ENCODE data around the gene H2BK1. TPM values are rescaled to one million over a fixed set of nuclear protein-coding genes. Genes with fewer than 3 reads are reported as not detected.

H2BK1 gene
- polyA plus RNA-seq (ENCODE audit: insufficient read length): not detected

DNA sequence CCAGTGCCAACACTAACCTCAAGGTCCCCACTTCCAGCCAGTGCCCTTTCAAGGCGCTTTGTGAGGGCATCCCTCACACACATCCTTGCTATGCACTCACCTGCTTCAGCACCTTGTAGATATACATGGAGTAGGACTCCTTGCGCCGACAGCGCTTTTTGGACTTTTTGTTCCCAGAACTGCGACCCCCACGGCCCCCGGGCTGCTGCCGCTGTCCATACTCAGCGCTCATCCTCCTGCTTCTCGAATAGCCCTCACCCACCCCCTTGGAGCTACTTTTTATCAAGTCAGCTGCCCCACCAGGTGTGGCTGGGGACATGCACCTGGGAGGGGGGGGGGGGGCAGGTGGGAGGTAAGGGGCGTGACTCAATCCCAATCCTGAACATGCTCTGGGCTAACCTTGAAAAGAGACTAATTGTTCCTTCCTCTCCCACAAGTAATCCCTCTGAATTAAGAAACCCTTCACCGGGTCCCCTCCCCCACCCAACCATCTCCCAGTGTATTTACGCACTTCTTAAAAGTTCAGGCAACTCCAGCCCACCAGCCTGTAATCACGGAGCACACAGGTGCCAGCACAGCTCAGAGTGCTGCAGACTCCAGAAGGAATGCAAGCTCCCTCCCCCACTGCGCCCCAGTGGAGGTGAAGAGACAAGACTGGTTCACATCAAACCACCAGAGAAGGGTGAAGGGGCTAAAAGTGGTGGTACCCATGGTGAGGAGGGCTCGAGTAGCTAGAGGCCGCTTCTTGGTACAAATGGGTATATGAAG lies at the start of gene H2BK1:
TSS of gene H2BK1 (minus strand) at position 402 of the 768 bp plus-strand sequence. CDS start at position 232, 170 bp downstream.
- no peak for DNase-seq

DNA sequence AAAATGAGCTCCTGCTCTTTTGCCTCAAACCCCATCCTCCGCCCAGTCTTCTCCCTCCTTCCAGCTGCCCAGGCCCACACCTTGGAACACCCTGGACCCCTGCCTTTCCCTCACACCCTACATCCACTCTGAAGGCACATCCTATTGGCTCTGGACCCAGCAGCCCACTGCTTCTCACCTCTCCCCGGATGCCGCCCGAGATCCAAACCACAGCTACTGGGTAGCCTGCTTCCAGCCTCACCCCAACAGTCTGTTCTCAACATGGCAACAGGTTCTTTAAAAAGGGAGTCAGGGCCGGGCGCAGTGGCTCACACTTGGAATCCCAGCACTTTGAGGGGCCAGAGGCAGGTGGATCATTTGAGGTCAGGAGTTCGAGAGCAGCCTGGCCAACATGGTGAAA lies 47.7 kb upstream of the H2BK1 start:
- DNase-seq: no peak

DNA sequence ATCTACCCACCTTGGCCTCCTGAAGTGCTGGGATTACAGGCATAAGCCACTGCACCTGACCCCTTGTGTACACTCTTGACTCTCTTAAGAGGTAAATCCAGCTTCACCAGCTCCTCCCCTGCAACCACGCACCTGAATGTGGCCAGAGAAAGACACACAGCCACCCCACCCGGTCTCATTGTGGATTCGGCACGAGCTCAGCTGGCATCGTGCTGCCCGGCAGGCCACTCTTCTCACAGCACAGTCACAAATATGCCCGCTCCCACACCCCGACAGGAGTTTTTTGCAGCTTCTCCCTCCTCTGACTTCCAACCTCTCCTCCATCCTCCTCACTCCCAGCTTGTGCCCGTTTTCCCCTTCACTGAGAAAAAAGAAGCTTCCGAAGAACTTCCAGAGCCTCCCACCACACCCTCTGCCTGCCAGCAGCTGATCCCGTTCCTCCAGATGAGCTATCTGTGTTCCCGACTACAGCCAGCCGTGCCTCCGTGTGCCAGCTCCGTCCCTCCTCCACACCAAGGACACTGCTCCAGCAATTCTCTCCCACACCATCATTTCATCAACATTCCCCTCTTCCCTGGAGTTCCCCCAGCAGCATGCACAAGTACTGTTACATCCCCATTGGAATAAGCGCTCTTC lies 46.2 kb upstream of the H2BK1 start:
- DNase-seq: no peak

DNA sequence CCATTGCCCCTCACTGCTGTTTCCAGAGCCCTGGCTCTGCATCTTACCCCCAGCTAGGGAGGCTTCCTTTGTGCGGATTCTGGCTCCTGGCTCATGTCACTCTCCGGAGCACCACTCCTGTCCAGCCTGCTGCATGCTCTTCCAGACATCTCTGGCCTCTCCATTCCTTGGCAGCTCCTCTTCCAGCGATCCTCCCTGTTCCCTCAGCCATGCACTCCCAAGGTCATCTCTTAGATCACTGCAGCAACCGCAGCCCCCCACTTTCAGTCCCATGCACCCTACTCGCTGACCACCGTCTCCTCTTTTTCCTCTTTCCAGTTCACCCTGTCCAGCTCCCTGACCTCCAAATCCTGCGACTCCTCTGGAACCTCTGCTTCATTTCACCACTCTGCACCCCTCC lies 45.1 kb upstream of the H2BK1 start:
- DNase-seq: no peak

DNA sequence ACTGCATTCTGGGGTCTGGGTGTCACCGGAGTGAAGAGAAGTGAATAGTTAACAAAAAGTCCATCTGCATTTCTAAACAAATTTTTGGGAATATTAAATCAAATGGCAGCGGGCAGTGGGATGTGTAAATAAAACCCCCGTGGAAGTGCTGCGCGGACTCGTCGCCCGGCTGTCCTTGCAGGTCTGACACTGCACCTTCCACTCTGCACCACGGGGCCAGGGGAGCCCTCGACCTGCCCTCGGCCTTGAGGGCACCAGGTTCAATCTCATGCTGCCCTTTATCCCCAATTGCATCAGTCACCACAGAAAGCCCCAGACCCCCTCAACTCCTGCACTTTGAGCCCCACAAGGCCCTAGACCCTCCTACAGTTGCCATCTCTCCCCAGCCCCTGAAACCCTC lies 44.6 kb upstream of the H2BK1 start:
- no peak for DNase-seq

DNA sequence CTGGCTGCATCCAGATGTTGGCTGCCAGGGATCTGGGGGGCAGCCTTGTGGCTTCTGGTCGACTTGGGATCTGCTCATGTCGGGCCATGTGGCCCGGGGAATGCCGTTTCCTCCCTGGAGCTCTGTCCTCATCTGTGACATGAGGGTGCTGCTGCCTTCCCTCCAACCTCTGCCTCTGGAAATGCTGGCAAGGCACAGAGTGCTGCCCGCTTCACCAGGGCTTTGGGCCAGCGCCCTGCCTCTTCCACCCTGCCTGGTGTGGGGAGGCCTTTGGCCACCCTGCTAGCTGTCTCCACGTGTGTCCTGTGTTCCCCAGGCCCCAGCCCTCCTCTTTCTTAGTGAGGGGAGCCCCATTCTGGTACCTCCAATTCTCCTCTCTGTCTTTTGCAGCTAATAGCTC lies 44.0 kb upstream of the H2BK1 start:
- no peak for DNase-seq

DNA sequence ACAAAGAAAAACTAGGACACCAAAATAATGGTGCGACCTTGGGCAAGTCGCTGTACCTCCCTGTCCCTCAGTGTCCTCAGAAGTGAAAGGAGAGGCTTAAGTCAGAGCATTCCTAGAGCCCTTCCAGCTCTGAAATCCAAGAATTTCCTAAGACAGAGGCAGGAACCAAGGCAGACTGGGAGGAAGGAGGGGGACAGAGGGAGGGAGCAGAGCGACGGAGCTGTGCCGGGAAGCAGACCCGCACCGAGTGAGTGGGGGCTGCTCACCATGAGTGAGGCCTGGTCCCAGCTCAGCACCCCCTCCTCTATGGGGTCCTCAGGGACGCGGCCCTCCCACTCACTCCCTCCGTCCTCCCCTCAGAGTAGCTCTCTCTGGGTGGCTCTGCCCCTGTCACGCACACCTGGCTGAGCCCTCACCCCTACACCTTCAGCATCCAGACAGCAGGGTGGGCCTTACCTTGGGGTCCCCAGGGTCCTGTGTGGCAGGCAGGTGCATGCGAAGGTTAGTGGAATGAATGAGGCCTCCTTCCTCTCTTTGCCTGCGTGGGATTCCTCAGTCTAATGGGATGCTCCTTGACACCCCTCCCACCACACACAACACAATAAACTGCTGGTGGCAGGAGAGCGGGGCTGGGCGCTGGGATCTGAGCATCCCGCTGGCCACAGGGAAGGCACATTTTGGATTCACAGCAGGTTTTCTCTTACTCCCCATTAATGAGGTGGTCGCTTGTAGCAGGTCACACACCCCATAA lies 42.8 kb upstream of the H2BK1 start:
- no peak for DNase-seq

DNA sequence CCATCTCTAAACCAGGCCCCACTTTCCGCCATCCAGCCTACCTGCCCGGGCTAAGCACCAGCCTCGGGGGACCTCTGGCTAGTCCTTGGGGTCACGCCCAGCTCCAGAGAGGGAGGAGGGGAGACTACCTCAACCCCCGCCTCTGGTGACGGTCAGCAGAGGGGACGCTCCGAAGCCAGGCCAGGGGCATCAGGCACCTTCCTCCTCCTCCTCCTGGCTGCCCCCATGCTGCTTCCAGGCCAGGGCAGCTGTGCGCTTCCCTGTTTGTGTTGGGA lies 42.2 kb upstream of the H2BK1 start:
- no peak for DNase-seq

DNA sequence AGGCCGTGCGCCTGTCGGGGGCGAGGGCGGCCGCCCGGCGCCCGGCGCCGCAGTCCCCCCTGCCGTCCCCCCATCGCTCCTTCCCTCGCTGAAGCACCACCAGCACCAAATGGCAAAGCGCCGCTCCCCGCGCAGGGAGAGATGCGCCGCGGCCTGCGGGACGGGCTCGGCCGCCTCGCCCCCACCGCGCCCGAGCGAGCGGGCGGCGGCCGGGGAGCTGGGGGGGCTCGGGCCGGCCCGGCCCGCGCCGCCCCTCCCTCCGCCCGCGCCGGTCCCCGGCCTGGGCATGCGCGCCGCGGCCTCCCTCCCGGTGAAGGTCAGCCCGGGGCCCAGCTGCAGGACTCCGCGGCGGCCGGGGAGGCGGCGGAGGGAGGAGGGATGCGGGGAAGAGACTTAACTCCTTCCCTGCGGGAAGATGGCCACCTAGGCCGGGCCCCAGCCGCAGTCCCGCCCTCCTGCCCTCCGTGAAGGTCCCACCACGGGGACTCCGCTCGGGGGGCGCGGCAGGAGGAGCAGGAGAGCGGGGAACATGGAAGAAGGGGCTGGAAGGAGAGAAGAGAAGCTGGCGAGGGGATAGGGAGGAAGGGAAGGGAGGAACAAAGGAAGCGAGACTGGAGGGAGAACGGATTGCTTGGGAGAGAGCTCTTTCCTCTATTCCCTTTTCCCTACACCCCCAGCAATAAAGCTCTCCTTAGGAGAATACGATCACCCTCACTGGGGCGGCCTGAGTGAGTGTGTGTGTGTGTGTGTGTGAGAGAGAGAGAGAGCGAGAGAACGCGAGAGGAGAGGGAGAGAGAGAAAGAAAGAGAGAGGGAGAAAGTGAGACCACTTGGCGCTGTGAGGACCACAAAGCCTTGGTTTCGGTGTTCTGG lies 41.6 kb upstream of the H2BK1 start:
- peak; percentile 90 for DNase-seq

DNA sequence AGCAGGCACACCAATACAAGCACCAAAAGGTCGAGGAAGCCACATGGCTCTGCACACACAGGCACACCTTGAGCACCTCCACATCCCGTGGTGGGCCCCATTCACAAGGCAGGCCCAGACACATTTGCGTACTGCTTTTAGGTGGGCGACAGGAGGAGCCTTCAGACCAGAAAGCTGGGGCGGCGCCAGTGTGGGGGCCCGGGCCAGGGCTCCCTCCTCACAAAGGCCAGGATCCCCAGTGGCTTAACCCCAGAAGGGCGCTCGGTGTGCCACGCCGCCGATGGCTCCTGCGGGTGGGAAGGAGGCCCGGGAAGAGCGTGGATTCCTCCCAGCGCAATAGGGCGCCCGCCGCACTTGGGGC lies 41.0 kb upstream of the H2BK1 start:
- DNase-seq: no peak

DNA sequence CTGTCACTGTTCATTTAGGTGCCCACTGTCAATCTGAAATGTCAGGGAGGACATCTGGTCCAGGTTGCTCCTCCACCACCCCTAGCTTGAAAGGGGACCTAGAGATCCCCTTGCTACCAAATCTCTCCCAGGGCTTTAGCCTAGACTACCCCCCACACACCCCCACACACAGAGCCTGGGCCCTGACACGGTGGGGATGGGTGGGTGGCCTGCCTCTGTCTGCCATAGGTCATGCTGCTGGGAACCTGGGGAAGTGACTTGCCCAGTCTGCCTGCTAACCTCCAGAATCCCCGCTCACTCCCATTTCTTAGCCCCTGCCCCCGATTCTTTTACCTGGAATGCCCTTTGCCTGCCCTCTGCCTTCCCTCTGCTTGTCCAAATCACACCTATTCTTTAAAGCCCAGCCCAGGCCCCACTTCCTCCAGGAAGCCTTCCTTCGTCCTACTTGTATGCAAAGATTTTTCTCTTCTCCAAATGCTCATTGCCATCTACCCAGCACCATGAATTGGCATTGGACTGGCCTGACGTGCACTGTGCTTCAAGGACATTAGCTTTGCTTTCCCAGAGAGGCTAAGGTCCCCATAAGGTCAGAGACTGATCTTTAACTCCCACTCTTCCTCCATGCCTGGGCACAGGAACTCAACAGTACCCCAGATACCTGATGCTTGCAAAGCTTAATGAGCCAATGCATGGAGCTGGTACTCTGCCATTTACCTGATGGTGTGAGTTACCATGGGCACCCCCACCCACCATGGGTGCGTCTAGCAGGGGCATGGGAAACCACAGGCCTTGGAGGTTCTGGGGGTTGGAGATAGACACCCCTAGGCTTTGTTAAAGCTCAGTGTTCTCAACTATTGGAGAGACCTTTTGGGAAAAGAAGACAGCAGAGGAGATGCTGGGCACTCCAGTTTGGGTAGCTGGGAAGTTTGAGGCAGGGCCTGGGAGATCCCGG lies 40.2 kb upstream of the H2BK1 start:
- no peak for DNase-seq

DNA sequence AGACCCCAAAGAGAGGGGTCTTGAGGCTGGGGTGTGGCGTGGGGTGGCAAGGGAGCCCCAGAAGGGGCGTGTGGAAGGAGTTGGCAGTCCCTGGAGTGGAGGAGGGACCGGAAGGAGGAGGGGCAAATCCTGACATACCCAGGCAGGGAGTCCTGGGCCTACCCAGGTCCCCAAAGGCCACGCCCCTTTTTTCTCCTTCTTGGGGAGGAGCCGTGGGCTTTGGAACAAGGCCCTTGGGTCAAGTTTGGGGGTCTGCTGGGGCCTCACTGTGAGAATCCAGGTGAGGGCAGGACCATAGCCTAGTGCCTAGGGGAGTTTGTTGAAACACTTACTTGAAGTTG lies 39.4 kb upstream of the H2BK1 start:
- no peak for DNase-seq

DNA sequence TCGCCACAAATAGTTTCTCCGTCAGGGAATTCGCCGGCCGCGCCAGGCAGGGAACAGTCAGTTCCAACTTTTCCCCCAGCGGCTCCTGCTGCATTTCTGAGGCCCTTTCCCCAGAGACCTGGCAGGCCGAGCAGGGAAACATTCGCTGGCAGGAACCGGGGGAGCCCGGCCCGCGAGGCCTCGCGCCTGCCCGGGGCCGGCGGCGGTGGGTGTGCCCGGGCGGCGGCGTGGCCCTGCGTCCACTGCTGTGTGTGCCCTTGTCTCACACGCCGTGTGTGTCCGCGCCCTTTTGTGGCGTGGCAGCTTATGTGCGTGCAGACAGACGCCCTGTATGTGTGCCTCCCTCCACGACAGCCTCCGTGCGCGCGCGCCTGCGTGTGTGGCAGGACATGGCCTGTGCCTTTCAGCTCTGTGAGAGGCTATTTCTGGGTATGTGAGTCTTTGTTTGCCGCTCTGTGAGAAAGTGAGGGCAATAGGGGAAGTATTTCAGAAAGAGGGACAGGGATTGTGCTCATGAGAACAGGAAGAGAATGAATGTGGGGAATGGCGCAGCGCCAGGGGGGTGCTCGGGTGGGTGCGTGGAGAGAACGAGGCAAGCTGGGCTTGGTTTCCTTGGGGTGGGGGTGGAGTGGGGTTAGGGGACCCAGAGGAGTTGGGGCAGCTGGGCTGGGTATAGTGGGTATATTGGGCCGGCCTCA lies 38.9 kb upstream of the H2BK1 start:
- no peak for DNase-seq

DNA sequence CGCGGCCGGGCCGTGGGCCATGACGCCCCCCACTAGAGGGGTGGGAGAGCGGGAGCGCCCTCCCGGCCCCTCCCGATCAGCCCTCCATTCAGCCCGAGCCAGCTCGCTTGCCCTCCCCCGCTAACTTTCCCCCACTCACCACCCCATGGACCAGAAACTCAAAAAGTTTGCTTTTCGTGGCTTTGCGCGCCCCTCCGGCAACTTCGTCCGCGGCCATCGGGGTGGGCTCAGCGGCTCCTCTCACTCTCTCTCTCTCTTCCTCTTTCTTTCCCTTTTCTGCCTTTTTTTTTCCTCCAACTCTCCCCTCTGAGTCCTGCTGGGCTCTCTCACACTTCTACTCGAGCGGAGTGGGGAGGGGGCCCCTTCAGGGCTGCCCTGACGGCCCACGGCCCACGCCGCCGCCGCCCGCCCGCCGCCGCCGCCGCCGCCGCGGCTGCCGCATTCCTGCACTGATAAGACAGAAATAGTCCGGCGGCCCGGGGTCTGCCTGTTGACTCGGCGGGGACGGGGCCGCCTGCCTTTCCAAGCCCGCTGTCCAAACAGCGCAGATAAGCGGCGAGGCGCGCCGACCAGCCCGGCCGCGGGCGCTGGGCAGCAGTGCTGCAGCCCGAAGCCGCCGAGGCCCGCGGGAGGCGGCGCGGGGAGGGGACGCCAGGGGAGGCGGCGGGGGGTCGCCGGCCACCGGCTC lies 38.2 kb upstream of the H2BK1 start, which contains the start of gene SMARCD3:
TSS of gene SMARCD3 (minus strand) at position 349 of the 688 bp plus-strand sequence. CDS start at position 217, 132 bp downstream.
- peak; percentile 82 for DNase-seq

DNA sequence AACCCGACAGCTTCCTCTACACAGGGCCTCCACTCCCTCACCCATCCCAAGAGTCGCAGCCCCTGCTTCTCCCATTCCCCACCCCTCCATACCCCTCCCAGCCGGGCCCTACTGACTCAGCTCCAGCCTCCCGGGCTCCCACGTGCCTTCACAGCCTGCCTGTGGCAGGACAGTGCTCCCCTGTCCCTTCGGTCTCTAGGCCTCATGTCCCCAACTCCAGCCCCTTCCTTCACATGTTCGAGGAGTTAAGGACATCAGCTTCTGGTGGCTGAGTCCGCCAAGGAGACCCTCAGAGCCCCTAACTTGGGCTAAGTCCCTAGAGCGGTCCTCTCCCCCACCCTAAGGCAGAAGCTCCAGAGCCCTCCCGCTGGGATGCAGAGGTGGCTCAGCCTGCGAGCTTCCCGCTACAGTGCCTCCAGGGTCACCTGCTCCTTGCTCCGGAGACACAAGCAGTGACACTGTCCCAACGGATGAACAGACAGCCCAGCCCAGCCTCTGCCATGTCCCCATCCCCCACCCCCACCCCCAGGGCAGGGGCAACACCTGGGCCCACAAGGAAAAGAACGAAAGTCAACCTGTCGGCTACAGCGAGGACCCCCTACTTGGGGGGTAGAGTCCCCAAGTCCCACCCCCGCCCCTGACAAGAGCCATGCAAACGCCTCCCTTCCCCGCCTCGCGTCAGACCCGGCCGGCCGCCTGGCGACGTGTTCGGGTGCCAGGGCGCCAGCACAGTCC lies 37.5 kb upstream of the H2BK1 start:
- DNase-seq: no peak

DNA sequence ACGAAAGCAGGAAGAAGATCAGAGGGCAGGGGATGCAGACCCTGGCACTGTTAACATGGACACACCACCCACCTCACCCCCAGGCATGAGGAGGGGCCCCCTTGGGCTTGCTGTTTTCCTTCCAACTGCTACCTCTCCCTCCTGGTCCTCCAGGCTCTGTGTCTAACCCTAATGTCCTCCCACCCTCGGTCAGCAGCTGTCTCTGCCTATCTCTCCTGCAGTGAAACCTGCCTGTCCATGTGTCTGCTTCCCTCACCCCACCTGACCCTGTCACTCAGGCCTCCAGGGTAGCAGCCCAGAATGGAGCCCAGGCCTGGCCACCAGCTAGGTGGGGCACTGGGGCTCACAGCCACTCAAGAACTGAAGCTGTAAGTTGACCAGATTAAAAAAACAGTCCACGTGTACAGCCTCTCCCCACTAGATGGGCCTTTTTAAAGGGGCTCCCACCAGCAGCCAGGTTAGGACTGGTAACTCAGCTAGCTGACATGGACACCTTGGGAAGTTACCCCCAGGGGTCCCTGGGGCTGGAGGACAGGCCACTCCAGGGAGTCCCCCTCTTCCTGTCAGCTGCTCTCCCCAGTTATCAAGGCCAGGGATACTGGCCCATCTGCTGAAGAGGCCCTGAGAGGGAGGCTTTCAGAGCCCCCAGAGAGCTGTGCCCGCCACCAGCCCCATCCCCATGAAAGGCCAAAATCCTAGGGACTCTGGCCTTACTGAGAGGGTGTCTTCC lies 36.7 kb upstream of the H2BK1 start:
- DNase-seq: no peak

DNA sequence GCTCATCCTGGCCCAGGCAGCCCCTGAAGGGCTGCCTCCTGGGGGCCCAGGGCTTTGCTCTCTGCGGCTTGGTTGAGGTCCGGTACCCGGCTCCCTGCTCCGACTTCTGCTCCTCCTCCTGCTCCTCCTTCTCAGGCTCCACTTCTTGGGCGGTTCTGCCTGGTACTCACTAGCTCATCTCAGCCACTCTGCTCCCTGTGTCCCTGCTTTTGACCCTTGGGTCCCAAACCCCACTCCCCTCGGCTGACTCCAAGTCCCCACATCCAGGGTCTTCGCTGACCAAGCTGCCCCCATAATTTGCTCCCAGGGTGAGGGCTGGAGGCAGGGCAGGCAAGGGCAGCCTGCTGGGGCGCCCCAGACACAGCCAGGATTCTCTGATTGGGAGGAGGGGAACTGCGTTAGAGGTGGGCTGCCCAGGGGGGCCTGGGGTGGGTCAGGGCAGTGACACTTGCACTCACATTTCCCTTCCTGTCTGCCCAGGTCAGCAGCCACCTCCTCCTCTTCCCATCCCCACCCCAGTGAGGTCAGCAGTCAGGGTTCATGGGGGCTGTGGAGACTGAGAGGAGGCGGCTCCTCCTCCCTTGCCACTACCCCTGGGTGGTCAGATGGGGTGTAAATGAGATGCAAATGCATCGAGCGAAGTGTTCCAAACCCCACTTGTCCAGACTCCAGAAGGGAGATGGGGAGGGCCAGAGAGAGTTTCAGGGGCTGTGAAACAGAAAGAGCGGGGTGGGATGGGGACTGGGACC lies 36.0 kb upstream of the H2BK1 start:
- DNase-seq: no peak

All from hindlimb muscle (tissue), 1 donor.